GM19099 (cell line): Measurements from ENCODE around the gene BUB1B.

ENCODE experiments used
- POLR2A ChIP-seq: IDR thresholded peaks from 3 replicates; pipeline ENCODE4 v1.6.1; 2011; ENCODE audit warnings: low read depth; ENCODE audit not compliant: insufficient read length; ENCODE audit errors: extremely low read depth

Gene BUB1B

GRCh38 chr15:40229956-40230355 is 69.1 kb downstream of the BUB1B start:
- TF ChIP-seq POLR2A = no peak

- TF ChIP-seq POLR2A = no peak
Observed at GRCh38 chr15:40232625-40233070, 71.8 kb downstream of the BUB1B start.

- TF ChIP-seq POLR2A = no peak
Observed at GRCh38 chr15:40233727-40234577, 73.1 kb downstream of the BUB1B start.

GRCh38 chr15:40234783-40235182 is 73.9 kb downstream of the BUB1B start:
- TF ChIP-seq POLR2A = no peak

- no peak for TF ChIP-seq POLR2A
Observed at GRCh38 chr15:40235201-40235885, 74.5 kb downstream of the BUB1B start.

- no peak for TF ChIP-seq POLR2A
Observed at GRCh38 chr15:40238532-40239403, 77.9 kb downstream of the BUB1B start, which contains the start of gene PAK6. TSS of gene PAK6 (plus strand) at chr15:40239063. CDS start at chr15:40264786, 25,723 bp downstream.

GRCh38 chr15:40239404-40239692 is 78.5 kb downstream of the BUB1B start:
- no peak for TF ChIP-seq POLR2A

GRCh38 chr15:40239693-40240618 is 79.1 kb downstream of the BUB1B start:
- no peak for TF ChIP-seq POLR2A

GRCh38 chr15:40240619-40241221 is 79.9 kb downstream of the BUB1B start:
- no peak for TF ChIP-seq POLR2A

GRCh38 chr15:40241269-40242212 is 80.7 kb downstream of the BUB1B start:
- TF ChIP-seq POLR2A = no peak

- no peak for TF ChIP-seq POLR2A
Observed at GRCh38 chr15:40242213-40242599, 81.3 kb downstream of the BUB1B start.

GRCh38 chr15:40242601-40243000 is 81.7 kb downstream of the BUB1B start:
- no peak for TF ChIP-seq POLR2A

GRCh38 chr15:40243126-40243810 is 82.4 kb downstream of the BUB1B start:
- TF ChIP-seq POLR2A = no peak
